Measurements from ENCODE around the gene TTC33.

GRCh38 chr5:40798801-40799210, 43.0 kb upstream of the TTC33 start:
- no peak for TF ChIP-seq POLR2AphosphoS5 (IDR thresholded peaks at IDR 0.05; ENCODE audit: low read depth, low read length)
- no peak for TF ChIP-seq TCF7L2 (IDR thresholded peaks at IDR 0.05; ENCODE audit: low read depth, low read length)
- TF ChIP-seq, protein P1, sequence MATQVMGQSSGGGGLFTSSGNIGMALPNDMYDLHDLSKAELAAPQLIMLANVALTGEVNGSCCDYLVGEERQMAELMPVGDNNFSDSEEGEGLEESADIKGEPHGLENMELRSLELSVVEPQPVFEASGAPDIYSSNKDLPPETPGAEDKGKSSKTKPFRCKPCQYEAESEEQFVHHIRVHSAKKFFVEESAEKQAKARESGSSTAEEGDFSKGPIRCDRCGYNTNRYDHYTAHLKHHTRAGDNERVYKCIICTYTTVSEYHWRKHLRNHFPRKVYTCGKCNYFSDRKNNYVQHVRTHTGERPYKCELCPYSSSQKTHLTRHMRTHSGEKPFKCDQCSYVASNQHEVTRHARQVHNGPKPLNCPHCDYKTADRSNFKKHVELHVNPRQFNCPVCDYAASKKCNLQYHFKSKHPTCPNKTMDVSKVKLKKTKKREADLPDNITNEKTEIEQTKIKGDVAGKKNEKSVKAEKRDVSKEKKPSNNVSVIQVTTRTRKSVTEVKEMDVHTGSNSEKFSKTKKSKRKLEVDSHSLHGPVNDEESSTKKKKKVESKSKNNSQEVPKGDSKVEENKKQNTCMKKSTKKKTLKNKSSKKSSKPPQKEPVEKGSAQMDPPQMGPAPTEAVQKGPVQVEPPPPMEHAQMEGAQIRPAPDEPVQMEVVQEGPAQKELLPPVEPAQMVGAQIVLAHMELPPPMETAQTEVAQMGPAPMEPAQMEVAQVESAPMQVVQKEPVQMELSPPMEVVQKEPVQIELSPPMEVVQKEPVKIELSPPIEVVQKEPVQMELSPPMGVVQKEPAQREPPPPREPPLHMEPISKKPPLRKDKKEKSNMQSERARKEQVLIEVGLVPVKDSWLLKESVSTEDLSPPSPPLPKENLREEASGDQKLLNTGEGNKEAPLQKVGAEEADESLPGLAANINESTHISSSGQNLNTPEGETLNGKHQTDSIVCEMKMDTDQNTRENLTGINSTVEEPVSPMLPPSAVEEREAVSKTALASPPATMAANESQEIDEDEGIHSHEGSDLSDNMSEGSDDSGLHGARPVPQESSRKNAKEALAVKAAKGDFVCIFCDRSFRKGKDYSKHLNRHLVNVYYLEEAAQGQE (IDR thresholded peaks at IDR 0.05; ENCODE audit: insufficient read depth in 1 of 2, low read depth in 2 of 2, low read length in 1 of 2) = no peak
